LHCN-M2 (cell line): ENCODE data around the gene SLPI. TPM values are rescaled to one million over a fixed set of nuclear protein-coding genes. Genes with fewer than 3 reads are reported as not detected.

ENCODE experiments used
- DNase-seq: peaks from one replicate; pipeline ENCODE4 v3.0.0-alpha.2; 2012; ENCODE audit warnings: low read depth
- polyA plus RNA-seq: library from polyadenylated mRNA; unstranded; fragments of >200 nt; gene quantifications from one replicate; pipeline ENCODE4 v1.2.1, GENCODE V29; 2012; ENCODE audit warnings: missing spikeins
- total RNA-seq: library from RNA; depleted of rRNA; stranded (reverse); fragments of >200 nt; gene quantifications from 2 replicates; pipeline ENCODE4 v1.2.3, GENCODE V29; 2014; rRNA removed

The SLPI gene, protein sequence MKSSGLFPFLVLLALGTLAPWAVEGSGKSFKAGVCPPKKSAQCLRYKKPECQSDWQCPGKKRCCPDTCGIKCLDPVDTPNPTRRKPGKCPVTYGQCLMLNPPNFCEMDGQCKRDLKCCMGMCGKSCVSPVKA
- total RNA-seq = not detected in 2 replicates
- polyA plus RNA-seq = not detected

DNA sequence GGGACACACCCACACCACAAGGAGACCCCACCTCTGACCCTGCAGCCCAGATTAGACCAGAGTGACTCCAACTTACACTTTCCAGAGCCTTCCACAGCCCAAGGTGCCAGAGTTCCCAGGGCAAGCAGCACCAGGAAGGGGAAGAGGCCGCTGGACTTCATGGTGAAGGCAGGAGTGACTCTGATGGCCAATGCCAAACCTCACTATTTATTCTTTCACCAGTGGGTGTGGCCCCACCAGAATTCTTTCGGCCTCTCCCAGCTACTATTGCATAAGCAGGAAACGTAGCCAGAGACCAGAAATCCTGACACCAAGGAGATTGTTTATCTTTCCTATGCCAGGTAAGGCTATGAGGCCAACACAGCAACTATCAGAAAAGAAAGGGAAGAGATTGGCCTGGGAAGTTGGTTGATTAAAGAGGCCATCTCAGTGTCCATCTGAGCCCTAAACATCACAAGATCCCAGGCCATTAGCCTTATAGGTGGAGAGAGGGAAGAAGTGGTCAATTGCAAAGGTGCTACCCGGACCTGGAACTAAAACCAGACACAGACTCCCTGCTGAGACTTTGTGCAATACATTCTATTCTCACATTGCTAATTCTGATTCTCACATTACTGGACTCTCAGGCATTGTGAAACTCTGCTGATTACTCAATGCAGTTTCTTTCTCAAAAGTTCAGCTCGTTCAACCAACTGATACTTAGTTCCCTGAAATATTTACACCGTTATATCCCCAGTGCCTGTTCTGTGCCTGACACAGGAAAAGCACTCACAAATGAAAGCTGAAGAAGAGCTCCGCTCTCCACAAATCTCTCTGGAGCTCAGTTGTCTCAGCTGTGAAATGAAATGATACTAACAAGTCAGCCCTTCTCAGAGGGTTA lies at the start of gene SLPI:
TSS of gene SLPI (minus strand) at position 182 of the 880 bp plus-strand sequence. CDS start at position 161, 21 bp downstream.
- DNase-seq = peak; percentile 45

DNA sequence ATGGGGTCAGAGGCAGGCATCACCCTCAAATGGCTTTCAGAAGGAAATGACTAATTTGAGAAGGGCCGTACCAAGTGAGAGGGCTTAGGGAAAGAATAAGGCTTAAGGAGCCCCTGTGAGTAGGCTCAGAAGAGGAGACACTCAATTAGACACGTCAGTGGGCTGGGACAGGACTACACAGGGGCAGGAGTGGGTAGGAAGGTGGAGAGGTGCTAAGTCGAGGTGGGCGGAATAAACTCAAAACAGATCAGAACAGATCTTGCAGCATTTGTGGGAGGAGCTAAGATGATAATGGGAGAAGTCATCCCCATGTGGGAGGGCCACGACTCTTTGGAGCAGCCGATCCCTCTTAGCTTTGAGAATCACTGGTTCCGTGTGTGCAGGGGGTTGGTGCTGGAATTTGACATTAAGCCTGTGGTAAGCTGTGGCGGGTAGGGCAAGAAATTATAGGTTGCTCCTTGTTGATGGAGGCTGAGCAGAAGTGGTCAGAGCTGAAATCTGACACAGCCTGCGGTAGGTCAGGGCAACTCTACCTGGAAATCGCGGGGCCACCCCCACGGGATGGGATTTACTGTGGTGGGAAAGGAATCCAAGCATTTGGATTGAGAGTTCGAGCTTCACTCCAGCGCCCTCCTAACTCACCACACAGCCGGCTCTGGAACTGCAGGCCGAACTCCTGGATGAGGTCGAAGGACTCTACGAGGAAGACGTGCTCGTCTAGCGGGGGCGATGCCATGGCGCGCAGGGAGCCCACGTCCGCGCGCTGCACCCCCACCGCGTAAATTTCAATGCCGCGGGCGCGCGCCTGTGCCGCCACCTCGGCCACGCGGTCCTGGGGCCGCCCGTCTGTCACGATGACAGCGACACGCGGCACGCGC lies 49.5 kb upstream of the SLPI start:
- DNase-seq = no peak

DNA sequence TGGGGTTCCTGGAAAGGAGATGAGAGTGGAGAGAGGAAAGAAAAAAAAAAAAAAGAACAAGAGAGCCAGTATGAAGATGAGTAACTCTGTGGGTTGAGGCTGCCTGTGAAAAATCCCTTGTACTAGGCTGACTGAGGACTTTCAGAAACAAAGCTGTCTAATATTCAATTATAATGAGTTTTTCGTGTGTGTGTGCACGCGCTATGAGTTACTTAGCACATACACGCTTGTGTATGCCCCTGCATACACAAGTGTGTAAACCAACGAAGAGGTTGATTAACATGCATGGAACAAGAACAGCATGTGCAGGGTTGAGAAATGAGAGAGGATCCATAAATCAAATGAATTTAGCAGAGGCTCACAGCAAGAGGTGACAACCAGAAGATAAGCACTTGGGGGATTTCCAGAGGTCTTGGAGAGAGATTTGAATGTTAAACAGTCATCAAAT lies 47.5 kb upstream of the SLPI start:
- no peak for DNase-seq

DNA sequence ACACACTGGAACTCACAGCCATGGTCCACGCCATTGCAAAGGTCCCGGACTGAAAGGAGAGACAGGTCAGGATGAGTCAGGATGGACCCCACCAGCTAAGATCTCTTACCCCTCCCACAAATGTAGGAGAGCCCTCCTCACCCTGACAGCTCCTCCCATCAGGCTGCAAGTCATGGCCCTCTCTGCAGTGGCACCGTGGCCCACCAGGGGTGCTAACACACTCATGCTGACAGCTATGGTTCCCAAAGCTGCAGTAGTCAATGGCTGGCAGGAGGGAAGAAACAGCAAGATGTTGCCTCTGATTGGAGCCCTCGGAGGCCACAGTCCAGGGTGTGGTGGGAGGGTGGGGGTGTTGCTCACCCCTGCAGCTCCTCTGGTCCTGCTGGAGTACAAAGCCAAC lies 46.6 kb upstream of the SLPI start:
- DNase-seq = peak; percentile 24

DNA sequence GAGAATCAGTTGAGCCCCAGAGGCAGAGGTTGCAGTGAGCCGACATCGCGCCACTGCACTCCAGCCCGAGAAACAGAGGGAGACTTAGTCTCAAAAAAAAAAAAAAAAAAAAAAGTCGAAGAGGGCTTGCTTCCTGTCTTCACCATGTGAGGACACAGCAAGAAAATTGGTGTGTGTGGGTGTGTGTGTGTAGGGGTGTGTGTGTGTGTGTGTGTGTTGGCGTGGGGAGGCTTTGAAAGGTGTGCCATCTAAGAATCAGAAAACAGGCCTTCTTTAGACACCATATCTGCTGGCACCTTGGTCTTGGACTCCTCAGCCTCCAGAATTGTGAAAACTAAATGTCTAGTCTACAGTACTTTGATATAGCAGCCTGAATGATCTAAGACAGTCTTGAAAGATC lies 45.4 kb upstream of the SLPI start:
- no peak for DNase-seq

DNA sequence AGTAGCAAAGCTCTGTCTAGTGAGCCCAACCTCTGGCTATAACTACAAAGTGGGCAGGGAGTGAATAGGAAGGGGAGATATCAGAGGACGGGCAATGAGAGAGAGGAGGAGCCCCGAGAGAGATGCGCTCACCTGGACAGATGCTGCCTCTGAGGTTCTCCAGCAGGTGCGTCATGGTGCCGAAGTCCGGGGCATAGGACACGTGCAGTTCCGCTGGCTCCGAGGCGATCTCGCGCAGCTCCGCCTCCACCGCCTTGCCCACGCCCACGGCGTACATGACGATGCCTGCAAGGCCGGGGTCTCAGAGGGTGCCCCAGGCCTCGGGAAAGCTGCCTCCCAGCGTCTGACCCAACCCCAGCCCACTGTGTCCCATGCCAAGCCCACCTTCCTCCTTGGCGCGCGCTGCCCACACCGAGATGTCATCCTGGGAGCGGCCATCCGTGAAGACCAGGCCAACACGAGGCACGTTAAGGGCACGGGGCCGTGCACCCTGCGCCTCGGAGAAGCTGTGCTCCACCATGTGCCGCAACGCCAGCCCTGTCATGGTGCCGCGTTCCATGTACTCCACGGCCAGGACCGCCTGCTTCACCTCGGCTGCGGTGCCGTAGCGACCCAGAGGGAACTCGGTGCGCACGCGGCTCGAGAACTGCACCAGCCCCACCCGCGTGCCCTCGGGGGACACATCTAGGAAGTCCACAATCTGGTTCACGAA lies 43.6 kb upstream of the SLPI start:
- DNase-seq = no peak

DNA sequence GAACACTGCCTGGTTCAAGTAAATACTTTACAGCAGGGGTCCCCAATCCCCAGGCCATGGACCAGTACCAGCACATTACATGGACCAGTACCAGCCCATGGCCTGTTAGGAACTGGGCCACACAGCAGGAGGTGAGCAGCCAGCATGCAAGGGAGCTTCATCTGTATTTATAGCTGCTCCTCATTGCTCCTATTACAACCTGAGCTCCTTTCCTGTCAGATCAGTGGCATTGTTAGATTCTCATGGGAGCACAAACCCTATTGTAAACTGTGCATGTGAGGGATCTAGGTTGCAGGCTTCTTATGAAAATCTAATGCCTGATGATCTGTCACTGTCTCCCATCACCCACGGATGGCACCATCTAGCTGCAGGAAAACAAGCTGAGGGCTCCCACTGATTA lies 40.3 kb upstream of the SLPI start:
- DNase-seq = no peak

DNA sequence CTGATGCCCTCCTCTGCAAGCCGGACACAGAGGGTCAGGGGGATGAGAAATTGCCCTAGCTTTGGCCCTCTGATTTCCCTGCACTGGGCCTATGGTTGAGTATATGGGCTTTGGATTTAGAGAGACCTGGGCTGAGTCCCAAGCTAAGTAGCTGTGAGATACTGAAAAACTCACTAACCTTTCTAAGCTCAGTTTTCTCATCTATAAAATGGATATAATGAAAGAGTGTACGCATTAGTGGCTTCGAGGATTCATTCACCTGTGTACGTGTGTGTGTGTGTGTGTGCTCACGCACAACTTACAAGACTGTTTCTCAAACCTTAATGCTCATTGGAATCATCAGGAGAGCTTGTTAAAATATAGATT lies 39.6 kb upstream of the SLPI start:
- DNase-seq = no peak

DNA sequence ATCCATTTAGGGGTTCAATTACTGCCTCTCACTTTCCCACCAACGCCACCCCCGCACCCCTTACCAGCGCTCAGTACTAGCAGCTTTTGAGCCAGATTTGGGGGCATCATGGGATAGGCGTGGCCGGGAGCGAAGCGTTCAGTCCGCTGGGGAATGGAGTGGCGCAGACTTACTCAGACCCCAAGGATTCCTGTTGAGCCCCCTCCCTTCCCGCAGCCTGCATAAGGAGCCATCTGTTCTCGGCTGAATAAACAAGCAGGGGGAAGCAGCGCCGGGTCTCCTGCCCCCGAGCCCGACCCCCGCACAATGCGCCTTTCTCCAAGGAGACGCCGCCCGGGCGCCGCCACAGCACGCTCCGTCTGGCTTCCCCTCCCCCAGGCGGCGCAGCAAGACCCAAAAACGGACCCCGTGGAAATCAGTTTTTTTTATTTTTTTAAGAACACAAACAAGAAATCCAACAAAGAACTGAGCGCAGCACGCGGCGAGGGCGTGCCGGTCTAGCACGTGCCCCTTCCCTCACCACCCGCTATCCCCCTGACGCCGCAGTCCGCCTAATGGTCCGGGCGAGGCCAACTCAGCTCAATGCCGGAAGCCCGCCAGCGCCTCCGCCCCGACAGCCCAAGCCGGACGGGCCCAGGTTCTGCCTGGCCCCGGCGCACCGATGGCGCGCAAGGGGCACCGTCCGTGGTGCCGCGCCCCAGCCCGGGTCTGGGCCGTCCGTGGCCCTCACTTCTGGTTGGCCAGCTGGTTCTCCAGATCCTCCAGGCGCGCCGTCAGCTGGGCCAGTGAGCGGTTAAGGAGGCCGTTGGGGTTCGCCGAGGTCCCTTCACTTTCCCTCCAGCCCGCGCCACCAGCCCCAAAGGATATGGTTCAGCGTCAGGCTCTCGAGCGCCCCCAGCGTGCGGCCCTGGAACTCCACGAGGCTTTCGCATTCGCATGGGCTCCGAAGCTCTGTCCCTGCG lies 39.0 kb upstream of the SLPI start:
- peak; percentile 41 for DNase-seq

DNA sequence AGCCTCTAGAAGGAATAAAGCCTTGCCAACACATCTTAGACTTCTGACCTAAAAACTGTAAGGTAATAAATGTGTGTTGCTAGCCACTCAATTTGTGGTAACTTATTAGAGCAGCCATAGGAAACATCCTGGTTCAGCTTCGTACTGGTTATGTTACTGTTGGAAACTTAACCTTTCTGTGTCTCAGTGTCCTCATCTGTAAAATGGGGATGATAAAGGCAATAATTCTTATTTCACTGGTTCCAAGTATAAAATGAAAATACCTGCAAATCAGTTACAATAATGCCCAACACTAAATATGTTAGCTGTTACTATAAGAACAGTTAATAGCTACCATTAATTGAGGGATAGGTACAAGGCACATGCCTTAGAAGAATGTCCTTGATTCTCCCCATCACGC lies 38.0 kb upstream of the SLPI start:
- no peak for DNase-seq

DNA sequence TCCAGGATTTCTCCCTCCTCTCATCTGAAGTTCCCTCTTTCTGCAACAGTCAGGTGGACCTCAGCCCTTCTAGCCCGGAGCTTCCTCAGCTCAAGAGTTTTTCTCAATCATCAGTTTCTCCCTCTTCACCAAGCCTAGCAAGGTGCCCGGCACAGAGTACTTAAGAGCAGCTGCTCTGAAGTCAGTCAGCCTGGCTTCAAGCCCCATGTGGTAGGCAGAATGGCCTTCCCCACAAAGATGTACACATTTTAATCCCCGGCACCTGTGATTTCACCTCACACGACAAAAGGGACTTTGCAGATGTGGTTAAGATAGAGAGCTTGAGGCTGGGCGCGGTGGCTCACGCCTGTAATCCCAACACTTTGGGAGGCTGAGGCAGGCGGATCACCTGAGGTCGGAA lies 37.2 kb upstream of the SLPI start:
- no peak for DNase-seq

DNA sequence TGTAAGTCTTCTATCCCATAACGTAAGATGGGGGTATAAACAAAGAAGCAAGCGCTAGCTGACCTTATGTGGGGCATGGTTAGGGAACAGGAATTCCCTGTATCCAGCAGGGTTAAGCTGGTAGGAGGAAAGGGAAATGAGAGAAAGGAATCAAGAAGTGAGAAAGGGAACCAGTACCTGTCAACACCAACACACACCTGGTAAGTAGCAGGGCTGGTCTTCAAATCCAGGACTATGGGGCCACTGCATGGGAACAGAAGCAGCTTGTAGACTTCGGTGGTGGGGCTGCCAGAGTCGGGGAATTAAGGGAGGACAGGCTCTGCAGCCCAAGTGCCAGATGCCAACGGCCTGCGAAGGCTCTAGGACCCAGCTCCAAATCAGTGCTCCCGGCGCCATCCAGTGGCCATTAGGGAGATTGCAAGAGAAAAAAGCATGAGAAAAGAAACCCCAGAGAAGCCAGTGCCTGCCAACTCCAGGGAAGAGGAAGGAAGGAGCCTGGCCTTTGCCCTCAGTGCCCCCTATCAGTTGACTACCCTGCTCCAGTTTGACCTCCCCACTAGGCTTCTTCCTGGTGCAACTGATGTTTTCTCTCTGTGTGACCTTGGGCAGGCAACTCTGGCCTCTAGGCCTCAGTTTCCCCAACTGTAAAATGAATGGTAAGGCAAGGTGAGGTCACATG lies 36.5 kb upstream of the SLPI start:
- peak; percentile 74 for DNase-seq

DNA sequence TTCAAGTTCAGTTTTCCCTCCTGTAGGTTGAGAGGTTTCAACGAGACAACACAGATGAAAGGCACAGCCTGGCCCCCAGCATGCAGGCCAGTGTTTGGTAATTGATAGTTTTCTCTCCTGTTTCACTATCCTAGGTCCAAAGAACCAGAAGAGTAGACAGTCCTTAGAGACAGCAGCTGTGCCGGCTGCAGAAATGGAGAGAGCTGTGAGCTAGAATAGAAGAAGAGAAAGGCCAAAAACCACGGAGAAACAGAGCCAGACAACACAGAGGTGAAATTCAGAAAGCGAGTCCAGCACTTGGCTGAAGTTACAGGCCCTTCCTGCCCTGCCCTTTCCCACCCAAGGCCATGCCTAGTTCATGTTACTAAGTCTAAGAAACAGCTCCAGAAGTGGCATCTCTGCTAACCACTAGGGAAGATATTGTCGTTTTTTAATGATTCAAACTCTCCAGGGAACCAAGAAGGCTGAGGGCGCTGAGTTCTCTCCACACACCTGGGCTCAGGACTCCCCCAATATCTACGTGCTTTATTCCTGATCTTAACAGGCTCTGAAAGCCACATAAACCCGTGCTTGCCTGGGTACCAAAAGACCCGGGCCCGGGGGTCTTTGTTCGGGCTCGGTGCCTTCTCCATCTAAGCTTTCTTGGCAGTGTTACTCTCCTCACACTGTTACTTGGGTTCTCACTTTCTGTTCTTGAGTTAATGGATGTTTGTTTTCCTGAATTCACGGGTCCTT lies 35.7 kb upstream of the SLPI start:
- DNase-seq = no peak

DNA sequence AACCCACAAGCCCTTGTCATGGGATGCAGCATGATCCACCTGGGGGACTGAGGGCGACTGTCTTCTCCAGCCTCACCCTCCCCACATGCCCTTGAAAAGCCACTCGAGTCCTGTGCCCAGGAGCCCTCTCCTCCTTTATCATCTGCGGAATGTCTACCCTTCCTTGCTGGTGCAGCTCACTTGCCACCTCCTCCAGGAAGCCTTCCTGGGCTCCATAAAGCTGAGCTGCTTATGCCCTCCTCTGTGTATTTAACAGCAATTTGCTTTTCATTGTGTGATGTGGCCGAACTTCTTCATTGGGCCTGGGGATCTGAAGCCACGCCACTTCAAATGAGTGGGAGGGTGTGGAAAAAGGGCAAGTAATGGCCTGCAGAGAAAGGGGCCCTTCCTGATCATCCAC lies 34.5 kb upstream of the SLPI start:
- DNase-seq = no peak

DNA sequence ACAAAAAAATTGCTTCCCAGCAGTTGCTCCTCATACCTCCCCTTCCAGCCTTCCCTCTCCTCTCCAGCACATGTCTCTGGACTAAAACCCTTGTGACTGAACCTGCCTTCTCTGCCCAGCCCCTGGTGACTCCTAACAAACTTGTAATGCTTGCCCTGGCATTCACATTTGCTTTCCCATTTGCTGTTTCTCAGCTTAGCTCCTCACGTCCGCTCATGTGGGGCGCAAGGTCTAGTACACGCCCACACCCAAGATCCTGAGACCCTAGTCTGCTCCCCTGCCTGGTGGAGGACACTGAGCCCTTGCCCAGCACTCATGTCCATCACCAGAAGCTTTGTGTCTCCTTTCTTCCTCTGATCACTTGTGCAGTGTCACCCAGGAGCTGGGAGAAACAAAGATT lies 34.0 kb upstream of the SLPI start:
- DNase-seq = no peak

DNA sequence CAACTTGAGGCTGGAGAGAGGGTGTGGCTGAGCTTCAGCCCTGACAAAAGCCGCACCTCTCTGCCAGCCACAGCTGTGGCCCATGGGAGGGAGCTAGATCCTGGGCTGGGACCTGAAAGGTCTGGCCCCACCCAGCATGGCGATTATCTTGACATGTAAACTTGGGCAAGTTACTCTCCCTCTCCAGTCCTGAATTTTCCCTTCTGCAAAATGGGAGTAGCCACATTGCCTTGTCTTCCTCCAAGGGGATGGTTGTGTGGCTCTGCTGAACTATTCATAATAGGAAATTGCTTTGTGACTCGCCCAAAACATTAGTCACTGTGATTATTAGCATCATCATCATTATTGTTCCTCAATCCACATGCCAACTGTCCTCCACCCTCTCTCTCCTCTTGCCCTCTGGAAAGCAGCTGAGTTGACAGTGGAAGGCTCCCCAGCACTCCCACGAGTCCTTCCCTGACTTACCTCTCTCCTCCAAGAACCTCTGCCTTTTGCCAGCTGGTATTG lies 29.2 kb upstream of the SLPI start:
- no peak for DNase-seq

DNA sequence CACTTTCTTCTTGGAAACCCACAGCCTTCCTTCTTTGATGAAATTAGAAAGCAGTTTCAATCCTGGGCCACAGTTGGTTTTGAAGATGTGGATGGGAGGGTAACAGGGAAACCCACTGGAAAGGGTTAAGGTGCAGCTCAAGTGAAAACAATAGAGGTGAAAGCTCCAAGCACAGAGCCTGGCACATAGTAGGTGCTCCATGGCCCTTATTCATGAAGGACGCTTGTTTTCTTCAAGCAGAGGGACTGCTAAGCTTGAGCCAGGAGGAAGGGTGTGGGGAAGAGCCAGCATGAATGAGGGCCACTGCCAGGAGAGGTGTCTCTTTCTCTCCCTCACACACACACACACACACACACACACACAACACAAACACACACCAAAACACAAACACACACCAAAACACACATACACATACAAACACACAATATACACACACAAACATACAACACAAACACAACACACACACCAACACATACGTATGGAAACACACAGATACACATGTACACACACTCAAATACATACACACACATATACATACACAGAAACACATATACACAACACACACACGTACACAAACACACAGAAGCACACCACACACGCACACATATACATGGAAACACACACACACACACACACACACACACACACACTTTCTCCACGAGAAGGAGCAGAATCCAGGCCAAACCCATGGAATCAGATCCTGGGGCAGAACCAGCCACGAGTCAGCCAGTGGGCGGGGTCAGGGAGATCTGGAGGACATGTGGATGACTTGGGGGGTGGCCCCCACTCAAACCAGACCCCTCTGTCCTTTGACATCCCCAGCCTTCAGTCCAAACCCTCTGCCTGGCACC lies 28.6 kb upstream of the SLPI start:
- no peak for DNase-seq

DNA sequence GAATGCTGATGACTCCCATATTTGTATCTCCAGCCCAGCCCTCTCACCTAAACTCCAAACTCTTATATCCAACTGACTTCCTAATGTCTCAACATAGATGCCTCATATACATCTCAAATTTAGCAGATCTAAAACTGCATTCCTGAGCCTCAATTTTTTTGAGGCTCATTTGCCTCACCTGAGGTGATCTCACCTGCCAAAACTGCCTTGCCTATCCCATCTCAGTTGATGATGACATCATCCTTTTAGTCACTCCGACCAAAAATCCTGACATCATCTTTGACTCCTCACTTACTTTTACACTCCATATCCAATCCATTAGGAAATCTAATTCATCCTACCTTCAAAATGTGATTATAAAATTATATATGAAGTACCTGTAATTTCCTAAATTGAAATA lies 25.6 kb upstream of the SLPI start:
- DNase-seq = no peak
